ELF-1 (cell line): ENCODE data around the gene AQP11.
"Not testable (repeated sequence)": the region's sequence is repeated elsewhere in the genome, so short reads cannot be mapped to it uniquely, and the experiment has no call there.

Experiments used
- DNase-seq: peaks from one replicate; pipeline ENCODE4 v3.0.0-alpha.2; 2016; ENCODE audit warnings: low read depth, low spot score

The AQP11 gene

GRCh38 chr11:77589521-77590193, at the start of gene AQP11:
AQP11 (plus strand) TSS chr11:77589953; CDS start chr11:77589993, 40 bp downstream.
- peak; percentile 88 for DNase-seq

GRCh38 chr11:77542296-77542695, 47.5 kb upstream of the AQP11 start:
- DNase-seq = no peak

- no peak for DNase-seq
These were observed 42.5 kb upstream of the AQP11 start for GRCh38 chr11:77547047-77547836.

GRCh38 chr11:77547863-77548551, 41.7 kb upstream of the AQP11 start:
- peak; percentile 77 for DNase-seq

- no peak for DNase-seq
These were observed 41.0 kb upstream of the AQP11 start for GRCh38 chr11:77548552-77549445.

GRCh38 chr11:77551426-77551825, 38.3 kb upstream of the AQP11 start:
- not testable (repeated sequence) for DNase-seq

- peak; percentile 44 for DNase-seq
These were observed 32.2 kb upstream of the AQP11 start for GRCh38 chr11:77557553-77557952.

- peak; percentile 35 for DNase-seq
These were observed 31.4 kb upstream of the AQP11 start for GRCh38 chr11:77558380-77558779.

GRCh38 chr11:77559686-77560401, 29.9 kb upstream of the AQP11 start:
- DNase-seq = no peak

GRCh38 chr11:77560605-77561004, 29.1 kb upstream of the AQP11 start:
- peak; percentile 42 for DNase-seq

- no peak for DNase-seq
These were observed 28.5 kb upstream of the AQP11 start for GRCh38 chr11:77561257-77561656.

GRCh38 chr11:77568306-77568705, 21.4 kb upstream of the AQP11 start:
- no peak for DNase-seq

GRCh38 chr11:77568916-77569675, 20.7 kb upstream of the AQP11 start:
- peak; percentile 38 for DNase-seq

GRCh38 chr11:77569676-77570070, 20.1 kb upstream of the AQP11 start:
- no peak for DNase-seq

GRCh38 chr11:77570896-77571295, 18.9 kb upstream of the AQP11 start:
- DNase-seq = not testable (repeated sequence)

GRCh38 chr11:77575428-77575827, 14.3 kb upstream of the AQP11 start:
- DNase-seq = not testable (repeated sequence)

GRCh38 chr11:77580712-77581337, 8.9 kb upstream of the AQP11 start:
- no peak for DNase-seq

- DNase-seq = no peak
These were observed 602 bp upstream of the AQP11 start for GRCh38 chr11:77589181-77589520.

GRCh38 chr11:77590194-77590782, 535 bp downstream of the AQP11 start:
- peak; percentile 72 for DNase-seq
